ENCODE results near the gene ROCK2. TPM values are rescaled to one million over a fixed set of nuclear protein-coding genes. Genes with fewer than 3 reads are reported as not detected.
A peak's percentile ranks its signal among the peaks of the same experiment; 100 is the strongest.

Gene ROCK2
- total RNA-seq, 1 donor from 2014 or later: 36.1 TPM

GRCh38 chr2:11160256-11160655, 184.2 kb downstream of the ROCK2 start:
- Histone ChIP-seq H3K27ac (no peak overlapping the region), H4K20me1 (ENCODE audit: low read depth) (peaks cover 6% of the 10 kb centered on the region), H3K36me3 (no peaks in the 10 kb centered on the region), H3K4me2 (no peak overlapping the region), H3K9me3 (ENCODE audit: low read depth) (no peaks in the 10 kb centered on the region), H3K79me2 (ENCODE audit: low read depth) (no peaks in the 10 kb centered on the region), H3F3A (ENCODE audit: low read depth) (peaks cover 15% of the 10 kb centered on the region), H3K4me3 (no peak overlapping the region), H2AFZ (replicated peaks) (no peak overlapping the region), H3K4me1 (peaks cover 13% of the 10 kb centered on the region), H3K27me3 (peaks cover 16% of the 10 kb centered on the region), H3K9ac (no peak overlapping the region)
- DNase-seq (ENCODE audit: low spot score): no peak
- Mint-ChIP-seq H3K36me3 (no peaks in the 10 kb centered on the region), H3K4me3 (no peak overlapping the region), H3K27ac (no peak overlapping the region), H3K27me3 (ENCODE audit: insufficient read depth, low read depth) (peaks cover 7% of the 10 kb centered on the region), H3K4me1 (peaks cover 22% of the 10 kb centered on the region), H3K9me3 (no peaks in the 10 kb centered on the region)
- no peak for TF ChIP-seq CTCF (IDR thresholded peaks at IDR 0.05)
- TF ChIP-seq EZH2 (IDR thresholded peaks at IDR 0.05): no peak
- TF ChIP-seq EZH2phosphoT487 (IDR thresholded peaks at IDR 0.05): no peak

- no peak overlapping the region for H3K9ac ChIP-seq
- H3K4me2 ChIP-seq: no peak overlapping the region
- no peaks in the 10 kb centered on the region for H3K79me2 ChIP-seq (ENCODE audit: low read depth)
- H3K27ac Mint-ChIP-seq: peak overlapping the region; percentile 50
- no peaks in the 10 kb centered on the region for H3K36me3 Mint-ChIP-seq
- TF ChIP-seq EZH2phosphoT487 (IDR thresholded peaks at IDR 0.05): no peak
- no peak for TF ChIP-seq CTCF (IDR thresholded peaks at IDR 0.05)
- no peak for TF ChIP-seq EZH2 (IDR thresholded peaks at IDR 0.05)
- H3K4me3 Mint-ChIP-seq: peak overlapping the region; percentile 46
- H3K4me3 ChIP-seq: no peak overlapping the region
- peak overlapping the region; percentile 9 for H2AFZ ChIP-seq (replicated peaks)
- H3K27me3 ChIP-seq: peaks cover 18% of the 10 kb centered on the region
- H3K4me1 ChIP-seq: peaks cover 13% of the 10 kb centered on the region
- no peak overlapping the region for H3K27ac ChIP-seq
- H4K20me1 ChIP-seq (ENCODE audit: low read depth): peaks cover 6% of the 10 kb centered on the region
- H3K9me3 Mint-ChIP-seq: no peaks in the 10 kb centered on the region
- H3K4me1 Mint-ChIP-seq: peaks cover 22% of the 10 kb centered on the region
- H3K27me3 Mint-ChIP-seq (ENCODE audit: insufficient read depth, low read depth): peaks cover 7% of the 10 kb centered on the region
- H3K9me3 ChIP-seq (ENCODE audit: low read depth): no peaks in the 10 kb centered on the region
- DNase-seq (ENCODE audit: low spot score): no peak
- H3K36me3 ChIP-seq: no peaks in the 10 kb centered on the region
- H3F3A ChIP-seq (ENCODE audit: low read depth): peaks cover 17% of the 10 kb centered on the region
These were observed 184.8 kb downstream of the ROCK2 start for GRCh38 chr2:11159574-11160170.

GRCh38 chr2:11158916-11159573, 185.4 kb downstream of the ROCK2 start:
- Histone ChIP-seq H3K36me3 (no peaks in the 10 kb centered on the region), H3F3A (ENCODE audit: low read depth) (peaks cover 22% of the 10 kb centered on the region), H3K9me3 (ENCODE audit: low read depth) (no peaks in the 10 kb centered on the region), H3K4me2 (no peak overlapping the region), H3K4me3 (no peak overlapping the region), H3K27me3 (peaks cover 24% of the 10 kb centered on the region), H3K27ac (no peak overlapping the region), H4K20me1 (ENCODE audit: low read depth) (peaks cover 6% of the 10 kb centered on the region), H3K79me2 (ENCODE audit: low read depth) (no peaks in the 10 kb centered on the region), H3K4me1 (peaks cover 13% of the 10 kb centered on the region), H3K9ac (no peak overlapping the region), H2AFZ (replicated peaks) (peak overlapping the region; percentile 9)
- TF ChIP-seq CTCF (IDR thresholded peaks at IDR 0.05) (no peak), EZH2 (IDR thresholded peaks at IDR 0.05) (no peak), EZH2phosphoT487 (IDR thresholded peaks at IDR 0.05) (no peak)
- DNase-seq (ENCODE audit: low spot score): peak; percentile 28
- peaks cover 11% of the 10 kb centered on the region for H3K27me3 Mint-ChIP-seq (ENCODE audit: insufficient read depth, low read depth)
- no peaks in the 10 kb centered on the region for H3K9me3 Mint-ChIP-seq
- peaks cover 22% of the 10 kb centered on the region for H3K4me1 Mint-ChIP-seq
- no peaks in the 10 kb centered on the region for H3K36me3 Mint-ChIP-seq
- H3K27ac Mint-ChIP-seq: no peak overlapping the region
- no peak overlapping the region for H3K4me3 Mint-ChIP-seq

All from neural progenitor cell (in vitro differentiated cells).